GF-D8 (cell line): ENCODE data around the gene RPS6KA5.
"Not testable (repeated sequence)": the region's sequence is repeated elsewhere in the genome, so short reads cannot be mapped to it uniquely, and the experiment has no call there.

ENCODE experiments used
- DNase-seq: peaks from one replicate; lab custom pipeline; 2025; lab: John Stamatoyannopoulos, UW

Gene RPS6KA5

GRCh38 chr14:90985601-90986242, 74.7 kb downstream of the RPS6KA5 start:
- no peak for DNase-seq

- DNase-seq = no peak
Measured at GRCh38 chr14:90983560-90983959, 76.9 kb downstream of the RPS6KA5 start.

GRCh38 chr14:90981636-90982035, 78.8 kb downstream of the RPS6KA5 start:
- no peak for DNase-seq

- DNase-seq = not testable (repeated sequence)
Measured at GRCh38 chr14:90980636-90981035, 79.8 kb downstream of the RPS6KA5 start.

- DNase-seq = no peak
Measured at GRCh38 chr14:90979515-90979914, 80.9 kb downstream of the RPS6KA5 start.

- no peak for DNase-seq
Measured at GRCh38 chr14:90976101-90976500, 84.3 kb downstream of the RPS6KA5 start.

- no peak for DNase-seq
Measured at GRCh38 chr14:90971687-90972086, 88.8 kb downstream of the RPS6KA5 start.

GRCh38 chr14:90970167-90970600, 90.3 kb downstream of the RPS6KA5 start:
- no peak for DNase-seq

- DNase-seq = peak; percentile 10
Measured at GRCh38 chr14:90969531-90970166, 90.8 kb downstream of the RPS6KA5 start.

- DNase-seq = peak; percentile 74
Measured at GRCh38 chr14:90968025-90968424, 92.4 kb downstream of the RPS6KA5 start.

- no peak for DNase-seq
Measured at GRCh38 chr14:90966493-90966892, 93.9 kb downstream of the RPS6KA5 start.

GRCh38 chr14:90965765-90966164, 94.7 kb downstream of the RPS6KA5 start:
- no peak for DNase-seq

- no peak for DNase-seq
Measured at GRCh38 chr14:90963343-90963742, 97.1 kb downstream of the RPS6KA5 start.

GRCh38 chr14:90962505-90963109, 97.8 kb downstream of the RPS6KA5 start:
- DNase-seq = no peak

- DNase-seq = no peak
Measured at GRCh38 chr14:90960818-90961217, 99.6 kb downstream of the RPS6KA5 start.

GRCh38 chr14:90959344-90959743, 101.1 kb downstream of the RPS6KA5 start:
- DNase-seq = no peak

GRCh38 chr14:90956273-90956672, 104.2 kb downstream of the RPS6KA5 start:
- no peak for DNase-seq

GRCh38 chr14:90953643-90954042, 106.8 kb downstream of the RPS6KA5 start:
- not testable (repeated sequence) for DNase-seq

- DNase-seq = no peak
Measured at GRCh38 chr14:90943367-90943766, 117.1 kb downstream of the RPS6KA5 start.

- no peak for DNase-seq
Measured at GRCh38 chr14:90942511-90942910, 117.9 kb downstream of the RPS6KA5 start.

- no peak for DNase-seq
Measured at GRCh38 chr14:90941706-90942105, 118.7 kb downstream of the RPS6KA5 start.

GRCh38 chr14:90940318-90940962, 120.0 kb downstream of the RPS6KA5 start:
- no peak for DNase-seq

GRCh38 chr14:90939252-90939795, 121.1 kb downstream of the RPS6KA5 start:
- DNase-seq = not testable (repeated sequence)
